HG02938 (cell line): Measurements from ENCODE around the gene TUBB4A.
A peak's percentile ranks its signal among the peaks of the same experiment; 100 is the strongest.
"Not testable (repeated sequence)": the region's sequence is repeated elsewhere in the genome, so short reads cannot be mapped to it uniquely, and the experiment has no call there.

Source experiments
- ATAC-seq: cut with Tn5 transposase; IDR thresholded peaks from one replicate; pipeline ENCODE4 v1.9.1; 2021; ENCODE audit warnings: mild to moderate bottlenecking, moderate library complexity; ENCODE audit not compliant: unreplicated experiment

The TUBB4A gene

DNA sequence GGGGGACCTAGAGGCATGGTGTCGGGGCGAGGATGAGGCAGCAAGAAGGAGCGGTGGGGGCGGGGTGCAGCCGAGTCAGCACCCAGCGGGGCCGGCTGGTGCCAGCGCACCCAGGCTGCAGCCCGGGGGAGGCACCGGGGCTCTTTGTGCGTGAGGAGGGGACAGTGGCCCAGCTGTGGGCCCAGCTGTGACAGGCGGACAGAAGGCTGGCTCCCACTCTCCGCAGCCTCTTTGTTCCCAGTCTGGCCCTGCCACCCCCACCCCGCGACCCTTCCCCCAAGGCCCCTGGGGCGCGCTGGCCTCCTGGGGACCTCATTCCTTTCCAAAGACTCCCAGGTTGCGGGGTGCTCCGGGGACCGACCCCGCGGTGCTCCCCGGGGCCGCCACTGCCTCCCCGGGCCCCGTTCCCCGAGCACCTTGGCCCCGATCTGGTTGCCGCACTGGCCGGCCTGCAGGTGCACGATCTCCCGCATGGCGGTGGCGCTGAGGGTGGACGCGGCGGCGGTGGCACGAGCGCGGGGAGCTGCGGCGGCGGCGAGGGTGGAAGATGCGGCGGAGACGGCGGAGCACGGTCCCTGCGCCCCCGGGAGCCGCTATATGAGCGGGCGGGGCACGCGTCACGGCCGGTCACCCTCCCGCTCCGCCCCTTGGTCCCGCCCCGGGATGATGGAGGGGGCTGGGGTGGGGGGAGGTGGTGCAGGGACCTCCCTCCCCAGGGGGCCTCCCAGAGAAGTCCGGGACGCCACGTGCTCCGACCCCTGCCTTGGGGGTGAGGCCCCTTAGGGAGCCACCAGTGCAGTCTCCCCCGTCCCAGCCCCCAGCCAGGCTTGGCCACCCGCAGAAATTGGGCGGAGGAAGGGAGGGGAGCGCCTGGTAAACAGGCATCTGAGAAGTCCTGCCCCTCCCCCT, at the start of gene TUBB4A:
Gene TUBB4A (minus strand): TSS at position 570 of the 909 bp plus-strand sequence. CDS start 97 bp downstream, at position 473.
- no peak for ATAC-seq

DNA sequence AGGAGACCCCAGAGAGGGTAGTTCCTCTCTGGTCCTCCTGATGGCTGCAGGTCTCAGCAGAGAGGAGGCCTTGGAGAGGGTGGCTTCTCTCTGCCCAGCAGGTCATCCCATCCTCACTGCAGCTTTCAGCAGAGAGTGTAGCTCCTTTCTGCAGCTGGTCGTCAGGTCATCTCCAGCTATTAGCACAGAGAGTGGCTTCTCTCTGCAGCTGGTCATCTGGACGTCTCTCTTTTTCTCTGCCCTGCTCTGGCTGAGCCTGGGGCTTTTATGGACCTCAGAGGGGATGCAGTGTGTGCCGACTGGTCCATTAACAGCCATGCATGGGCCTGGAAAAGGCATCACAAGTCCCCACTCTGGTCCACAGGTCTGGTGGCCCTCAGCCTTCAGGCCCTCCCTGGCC, 49.0 kb upstream of the TUBB4A start:
- no peak for ATAC-seq

DNA sequence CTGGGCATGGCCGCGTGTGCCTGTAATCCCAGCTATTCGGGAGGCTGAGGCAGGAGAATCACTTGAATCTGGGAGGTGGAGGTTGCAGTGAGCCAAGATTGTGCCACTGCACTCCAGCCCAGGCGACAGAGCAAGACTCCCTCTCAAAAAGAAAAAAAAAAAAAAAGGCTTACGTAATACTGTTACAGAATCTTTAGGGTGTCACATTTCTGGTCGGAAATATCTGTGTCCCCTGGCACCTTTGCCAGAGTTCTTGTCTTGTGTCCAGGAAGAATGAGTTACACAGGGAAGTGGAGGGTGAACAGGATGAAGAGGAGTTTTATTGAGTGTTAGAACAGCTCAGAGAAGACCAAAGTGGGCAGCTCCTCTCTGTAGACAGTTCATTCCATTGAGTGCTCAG, 48.6 kb upstream of the TUBB4A start:
- ATAC-seq, result not testable (repeated sequence)

DNA sequence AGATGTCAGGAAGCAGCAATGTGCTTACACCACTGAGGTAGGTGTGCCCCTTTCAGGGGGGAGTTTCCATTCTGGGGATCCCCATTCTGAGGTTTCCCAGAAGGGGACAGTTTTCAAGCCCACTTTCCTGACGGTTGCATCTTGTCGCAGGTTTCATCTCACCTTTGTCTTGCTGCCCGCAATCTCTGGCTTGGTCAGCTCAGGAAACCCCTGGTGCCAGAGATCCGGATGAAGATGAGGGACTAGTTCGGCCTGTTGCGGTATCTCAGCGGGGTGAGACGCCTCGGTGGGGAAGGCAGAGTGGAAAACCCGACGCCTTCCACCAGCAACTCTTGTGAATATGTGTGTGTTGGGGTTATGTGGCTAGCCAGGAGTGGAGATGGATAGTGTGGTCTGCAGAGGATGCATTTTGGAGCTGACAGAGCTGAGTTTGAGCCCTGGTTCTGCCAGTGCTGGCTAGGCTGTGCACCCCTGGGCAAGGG, 41.8 kb upstream of the TUBB4A start:
- no peak for ATAC-seq

DNA sequence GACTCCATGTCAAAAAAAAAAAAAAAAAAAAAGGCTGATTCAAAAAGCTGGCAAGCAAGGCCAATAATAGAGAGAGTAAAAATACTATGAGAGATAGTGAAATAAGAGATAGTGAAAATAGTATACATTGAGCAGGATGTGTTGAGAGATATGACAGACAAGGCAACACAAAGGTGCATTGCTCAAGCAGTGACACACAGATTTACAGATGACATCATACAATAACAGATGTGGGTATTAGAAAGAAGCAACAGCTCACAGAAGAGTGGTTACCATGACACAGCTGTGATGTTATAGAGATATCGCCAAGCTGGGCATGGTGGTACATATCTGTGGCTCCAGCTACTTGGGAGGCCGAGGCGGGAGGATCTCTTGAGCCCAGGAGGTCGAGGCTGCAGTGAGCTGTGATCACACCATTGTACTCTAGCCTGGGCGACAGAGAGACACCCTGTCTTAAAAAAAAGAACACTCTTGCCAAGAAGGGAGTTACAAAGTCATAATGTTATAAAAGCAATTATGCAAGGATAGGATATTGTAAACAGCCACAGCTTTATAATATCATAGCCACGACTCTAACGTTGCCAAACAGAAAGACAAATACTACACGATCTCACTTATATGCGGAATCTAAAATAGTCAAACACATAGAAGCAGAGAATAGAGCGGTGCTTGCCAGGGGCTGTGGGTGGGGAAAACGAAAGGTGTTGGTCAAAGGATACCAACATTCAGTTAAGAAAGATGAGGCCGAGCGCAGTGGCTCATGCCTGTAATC, 39.0 kb upstream of the TUBB4A start:
- ATAC-seq, result no peak

DNA sequence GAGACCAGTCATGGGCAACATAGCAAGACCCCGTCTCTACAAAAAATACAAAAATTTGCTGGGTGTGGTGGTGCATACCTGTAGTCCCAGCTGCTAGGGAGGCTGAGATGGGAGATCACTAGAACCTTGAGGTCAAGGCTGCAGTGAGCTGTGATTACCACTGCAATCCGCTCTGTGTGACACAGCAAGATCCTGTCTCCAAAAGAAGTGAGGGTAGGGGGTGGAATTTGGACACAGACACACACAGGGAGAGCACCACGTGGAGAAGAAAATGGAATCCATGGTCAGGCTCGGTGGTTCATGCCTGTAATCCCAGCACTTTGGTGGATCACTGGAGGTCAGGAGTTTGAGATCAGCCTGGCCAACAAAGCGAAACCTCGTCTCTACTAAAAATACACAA, 37.4 kb upstream of the TUBB4A start:
- ATAC-seq, result no peak

DNA sequence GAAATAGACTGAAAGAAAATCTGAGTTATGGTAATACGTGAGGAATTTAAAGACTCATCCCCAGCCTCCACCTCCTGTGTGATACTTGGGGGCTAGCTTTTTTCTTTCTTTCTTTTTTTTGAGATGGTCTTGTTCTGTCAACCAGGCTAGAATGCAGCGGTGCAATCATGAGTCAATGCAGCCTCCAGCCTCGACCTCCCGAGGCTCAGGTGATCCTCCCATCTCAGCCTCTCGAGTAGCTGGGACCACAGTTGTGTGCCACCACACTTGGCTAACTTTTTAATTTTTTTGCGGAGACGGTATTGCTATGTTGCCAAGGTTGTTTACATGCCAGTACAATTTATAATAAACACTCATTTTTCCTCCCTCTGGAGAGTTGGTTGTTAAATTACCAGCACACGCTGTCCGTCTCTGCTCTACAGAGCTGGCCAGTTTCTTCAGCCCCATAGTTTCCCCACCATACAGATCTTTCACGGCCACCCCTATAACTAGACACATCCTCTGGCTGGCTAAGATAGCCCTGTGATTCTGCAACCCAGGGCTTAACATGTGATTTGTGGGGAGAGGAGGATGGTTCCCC, 33.5 kb upstream of the TUBB4A start:
- ATAC-seq, result no peak

DNA sequence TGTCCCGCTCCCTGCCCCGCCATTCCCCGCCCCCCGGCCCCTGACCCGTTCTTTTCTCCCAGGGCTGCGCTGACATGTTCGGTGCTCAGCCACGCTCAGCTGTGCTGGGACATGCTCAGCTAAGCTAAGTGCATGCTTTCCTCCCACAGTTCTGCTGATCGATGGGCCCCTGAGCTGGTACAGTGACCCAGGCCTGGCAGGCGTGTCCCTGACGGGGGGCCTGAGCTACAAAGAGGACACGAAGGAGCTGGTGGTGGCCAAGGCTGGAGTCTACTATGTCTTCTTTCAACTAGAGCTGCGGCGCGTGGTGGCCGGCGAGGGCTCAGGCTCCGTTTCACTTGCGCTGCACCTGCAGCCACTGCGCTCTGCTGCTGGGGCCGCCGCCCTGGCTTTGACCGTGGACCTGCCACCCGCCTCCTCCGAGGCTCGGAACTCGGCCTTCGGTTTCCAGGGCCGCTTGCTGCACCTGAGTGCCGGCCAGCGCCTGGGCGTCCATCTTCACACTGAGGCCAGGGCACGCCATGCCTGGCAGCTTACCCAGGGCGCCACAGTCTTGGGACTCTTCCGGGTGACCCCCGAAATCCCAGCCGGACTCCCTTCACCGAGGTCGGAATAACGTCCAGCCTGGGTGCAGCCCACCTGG, 32.5 kb upstream of the TUBB4A start:
- ATAC-seq, result no peak

DNA sequence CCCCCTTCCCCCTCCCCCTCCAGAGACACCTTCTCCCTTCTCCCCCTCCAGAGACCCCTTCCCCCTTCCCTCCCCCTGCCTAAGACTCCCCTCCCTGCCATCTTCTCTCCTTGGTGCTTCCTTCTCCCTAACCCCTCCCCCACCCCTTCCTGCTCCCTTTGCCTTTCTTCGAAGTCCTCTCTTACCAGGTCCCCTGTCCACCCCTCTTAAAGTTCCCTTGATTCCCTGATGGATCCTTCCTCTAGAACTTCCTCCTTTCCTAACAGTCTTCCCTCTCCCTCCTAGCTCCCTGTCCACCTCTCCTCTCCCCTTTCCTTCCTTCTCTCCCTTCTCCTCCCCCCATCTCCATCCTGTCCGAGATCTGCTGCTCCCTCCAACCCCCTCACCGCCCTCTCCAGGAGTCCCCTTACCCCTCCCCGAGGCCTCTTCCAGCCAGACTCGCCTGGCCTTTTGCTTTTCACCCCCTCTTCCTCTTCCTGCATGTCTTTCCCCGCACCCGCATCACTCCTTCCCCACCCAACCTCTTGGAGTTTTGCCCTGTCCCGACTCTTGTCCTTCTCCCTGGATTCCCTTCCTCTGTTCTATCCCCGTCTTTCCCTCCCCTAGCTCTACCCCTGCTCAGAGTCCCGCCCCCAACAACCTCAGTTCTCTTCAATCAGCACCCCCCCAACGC, 31.8 kb upstream of the TUBB4A start:
- no peak for ATAC-seq

DNA sequence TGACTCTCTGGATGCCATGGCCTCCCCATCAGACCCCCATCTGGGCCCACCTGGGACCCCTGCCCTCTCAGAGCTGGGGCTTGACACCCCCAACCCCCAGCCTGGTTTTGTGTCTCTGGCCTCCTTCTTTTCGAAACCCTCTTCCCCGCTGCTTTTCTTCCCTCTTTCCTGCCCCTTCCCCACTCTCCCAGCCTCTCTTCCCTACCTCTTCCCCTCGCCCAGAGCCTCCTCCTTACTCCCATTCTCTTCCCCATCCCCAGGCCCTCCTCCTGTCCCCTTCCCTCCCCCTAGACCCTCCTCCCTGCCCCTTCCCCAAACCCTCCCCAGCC, 30.9 kb upstream of the TUBB4A start:
- ATAC-seq, result no peak

DNA sequence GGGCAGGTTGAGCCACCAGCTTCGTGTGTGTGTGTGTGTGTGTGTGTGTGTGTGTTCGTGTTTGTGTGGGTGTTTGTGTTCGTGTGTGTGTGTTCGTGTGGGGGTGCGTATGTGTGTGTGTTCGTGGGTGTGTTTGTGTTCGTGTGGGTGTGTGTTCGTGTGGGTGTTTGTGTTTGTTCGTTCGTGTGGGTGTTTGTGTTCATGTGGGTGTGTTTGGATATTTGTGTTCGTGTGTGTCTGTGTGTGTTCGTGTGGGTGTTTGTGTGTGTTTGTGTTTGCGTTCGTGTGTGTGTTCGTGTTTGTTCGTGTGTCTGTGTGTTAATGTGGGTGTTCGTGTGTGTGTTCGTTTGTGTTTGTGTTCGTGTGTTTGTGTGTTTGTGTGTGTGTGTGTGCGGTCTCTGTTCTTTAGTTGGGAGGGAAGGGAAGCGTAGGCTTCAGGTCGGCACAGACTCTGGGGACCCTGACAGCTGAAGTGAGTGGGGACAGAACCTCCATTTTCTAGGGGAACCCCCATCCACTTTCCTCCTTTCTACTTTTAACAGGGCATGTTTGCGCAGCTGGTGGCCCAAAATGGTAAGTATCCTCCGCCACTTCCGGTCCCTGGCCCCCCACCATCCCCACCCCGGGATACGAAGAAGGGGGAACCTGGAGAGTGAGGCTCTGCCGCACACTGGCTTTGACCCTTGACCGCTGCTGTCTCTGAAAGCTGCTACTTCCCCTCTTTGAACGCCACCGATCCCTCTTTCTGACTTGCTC, 30.3 kb upstream of the TUBB4A start:
- ATAC-seq, result no peak

DNA sequence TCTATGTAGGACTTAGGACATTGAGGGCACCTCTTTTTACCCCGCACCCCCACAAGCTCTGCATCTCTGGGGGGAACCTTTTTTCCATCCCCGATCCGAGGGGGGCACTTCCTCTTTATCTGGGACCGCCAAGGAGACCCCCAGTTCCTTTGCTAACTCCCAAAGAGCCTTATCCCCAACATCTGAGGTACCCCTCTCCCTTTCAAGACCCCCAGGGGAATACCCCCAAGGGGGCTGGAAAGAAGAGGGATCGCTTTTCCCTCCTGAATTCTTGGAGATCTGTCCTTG, 29.8 kb upstream of the TUBB4A start:
- no peak for ATAC-seq

DNA sequence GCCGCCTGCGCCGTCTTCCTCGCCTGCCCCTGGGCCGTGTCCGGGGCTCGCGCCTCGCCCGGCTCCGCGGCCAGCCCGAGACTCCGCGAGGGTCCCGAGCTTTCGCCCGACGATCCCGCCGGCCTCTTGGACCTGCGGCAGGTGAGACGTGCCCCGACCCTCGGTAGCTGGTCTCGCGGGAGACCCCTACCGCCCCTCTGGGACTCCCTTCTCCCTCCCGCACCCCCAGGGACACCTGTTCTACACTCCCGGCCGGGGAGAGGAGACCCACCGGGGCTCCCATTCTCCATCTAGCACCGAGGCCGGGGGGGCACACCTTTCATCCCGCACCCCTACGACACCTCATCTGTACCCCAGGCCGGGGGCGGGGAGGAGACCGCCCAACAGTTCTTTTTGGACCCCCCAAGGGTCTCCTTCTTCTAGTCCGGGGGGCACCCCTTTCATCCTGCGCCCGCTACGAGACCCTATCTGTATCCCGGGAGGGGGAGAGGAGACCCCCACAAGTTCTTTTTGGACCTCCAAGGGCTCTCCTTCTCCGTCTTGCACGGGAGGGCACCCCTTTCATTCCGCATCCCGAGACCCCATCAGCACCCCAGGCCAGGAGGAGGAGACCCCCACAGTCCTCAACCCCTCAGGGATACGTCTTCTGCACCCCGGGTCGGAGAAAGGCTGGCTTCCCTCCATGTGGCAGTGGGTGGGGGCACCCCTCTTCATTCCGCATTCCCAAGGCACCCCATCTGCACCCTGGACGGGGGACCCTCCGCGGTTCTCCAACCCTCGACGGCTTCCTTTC, 29.2 kb upstream of the TUBB4A start:
- ATAC-seq, result no peak

DNA sequence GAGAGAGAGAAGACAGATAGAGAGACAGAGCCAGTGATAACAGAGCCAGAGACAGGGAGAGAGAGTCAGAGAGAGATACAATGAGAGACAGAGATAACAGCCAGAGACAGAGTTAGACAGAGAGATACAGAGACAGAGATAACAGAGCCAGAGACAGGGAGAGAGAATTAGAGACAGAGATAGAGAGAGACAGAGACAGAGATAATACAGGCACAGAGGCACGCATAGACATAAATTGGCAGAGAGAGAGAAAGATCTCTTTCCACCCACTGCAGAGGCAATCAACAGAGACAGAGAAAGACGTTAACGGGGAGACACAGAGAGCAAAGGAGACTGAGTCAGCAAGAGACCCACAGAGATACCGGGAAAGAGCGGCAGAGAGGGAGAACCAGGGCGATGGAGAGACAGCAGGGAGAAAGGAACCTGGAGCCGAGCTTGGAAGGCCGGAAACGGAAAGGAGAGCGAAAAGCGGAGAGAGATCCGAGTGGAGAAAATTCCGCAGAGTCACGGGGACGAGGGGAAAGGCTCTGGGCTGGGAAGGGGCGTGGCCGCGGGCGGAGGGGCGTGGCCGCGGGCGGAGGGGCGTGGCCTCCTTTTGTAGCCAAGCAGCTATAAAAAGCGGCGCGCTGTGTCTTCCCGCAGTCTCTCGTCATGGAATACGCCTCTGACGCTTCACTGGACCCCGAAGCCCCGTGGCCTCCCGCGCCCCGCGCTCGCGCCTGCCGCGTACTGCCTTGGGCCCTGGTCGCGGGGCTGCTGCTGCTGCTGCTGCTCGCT, 28.5 kb upstream of the TUBB4A start, which contains the start of gene TNFSF9:
Gene TNFSF9 (plus strand): TSS at position 641 of the 777 bp plus-strand sequence. CDS start 11 bp downstream, at position 652.
- peak; percentile 32 for ATAC-seq

DNA sequence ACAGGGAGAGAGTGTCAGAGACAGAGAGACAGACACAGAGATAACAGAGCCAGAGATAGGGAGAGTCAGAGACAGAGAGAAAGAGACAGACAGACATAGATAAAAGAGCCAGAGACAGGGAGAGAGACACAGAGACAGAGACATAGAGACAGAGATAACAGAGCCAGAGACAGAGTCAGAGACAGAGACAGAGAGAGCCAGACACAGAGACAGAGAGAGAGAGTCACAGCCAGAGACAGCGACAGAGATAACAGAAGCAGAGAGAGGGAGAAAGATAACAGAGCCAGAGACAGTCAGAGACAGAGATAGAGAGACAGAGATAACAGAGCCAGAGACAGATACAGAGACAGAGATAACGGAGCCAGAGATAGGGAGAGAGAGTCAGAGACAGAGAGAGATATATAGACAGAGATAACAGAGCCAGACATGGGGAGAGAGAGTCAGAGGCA, 27.9 kb upstream of the TUBB4A start:
- ATAC-seq, result no peak

DNA sequence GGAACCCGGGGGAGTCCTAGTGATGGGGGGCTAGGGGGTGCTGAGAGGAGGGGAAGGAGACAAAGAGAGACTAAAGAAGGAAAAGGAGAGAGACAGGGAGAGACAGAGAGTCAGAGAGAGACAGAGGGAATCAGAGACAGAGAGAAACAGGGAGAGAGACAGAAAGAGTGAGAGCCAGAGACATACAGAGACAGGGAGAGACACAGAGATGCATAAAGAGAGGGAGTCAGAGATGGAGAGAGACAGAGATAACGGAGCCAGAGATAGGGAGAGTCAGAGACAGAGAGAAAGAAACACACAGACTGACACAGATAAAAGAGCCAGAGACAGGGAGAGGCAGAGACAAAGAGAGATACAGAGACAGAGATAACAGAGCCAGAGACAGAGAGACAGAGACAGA, 27.2 kb upstream of the TUBB4A start:
- no peak for ATAC-seq

DNA sequence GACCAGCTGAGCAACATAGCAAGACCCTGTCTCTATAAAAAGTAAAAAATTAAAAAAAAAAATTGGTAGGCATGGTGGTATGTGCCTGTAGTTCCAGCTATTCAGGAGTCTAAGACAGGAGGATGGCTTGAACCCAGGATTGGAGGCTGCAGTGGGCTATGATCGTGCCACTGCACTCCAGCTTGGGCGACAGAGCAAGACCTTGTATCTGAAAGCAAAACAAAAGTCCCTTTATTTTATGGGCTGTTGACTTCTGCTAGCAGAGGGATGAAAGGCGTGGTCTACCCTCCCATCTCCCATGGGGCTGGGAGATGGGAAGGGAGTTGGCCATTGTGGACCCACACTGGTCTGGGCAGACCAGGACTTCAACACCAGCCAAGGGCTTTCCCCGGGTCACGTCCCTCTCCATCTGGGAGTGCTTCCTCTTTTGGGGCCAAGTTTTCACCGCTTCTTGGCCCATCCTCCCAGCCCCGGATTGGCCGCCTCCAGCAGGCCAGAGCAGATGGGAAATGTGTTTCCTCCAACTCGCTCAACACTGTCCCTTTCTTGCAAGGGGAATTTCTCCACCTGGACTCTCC, 26.5 kb upstream of the TUBB4A start:
- ATAC-seq, result no peak
